CD4-positive, alpha-beta T cell treated with Interferon gamma for 1 hour (primary cell): Measurements from ENCODE around the gene ANK2.

Experiments used
- DNase-seq: peaks from one replicate; pipeline ENCODE4 v3.0.0-alpha.2; 2020

Gene ANK2

DNA sequence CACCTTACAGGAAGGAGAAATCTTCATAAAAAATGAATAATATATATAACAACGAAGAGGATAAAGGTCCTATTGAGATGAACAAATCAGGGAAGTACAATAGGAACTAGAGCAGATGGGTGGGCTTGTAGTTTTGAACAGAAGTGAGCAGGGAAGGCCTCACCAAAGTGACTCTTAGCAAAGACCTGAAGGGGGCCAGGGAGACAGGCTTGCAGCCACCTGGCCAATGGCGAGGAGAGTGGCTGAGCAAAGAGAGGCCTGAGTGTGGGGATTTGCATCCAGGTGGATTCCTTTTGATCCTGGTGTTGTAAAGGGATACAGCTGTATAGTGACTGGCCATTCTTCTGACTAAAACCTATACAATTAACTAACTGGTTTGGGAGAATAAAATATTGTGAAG, 358.0 kb downstream of the ANK2 start:
- no peak for DNase-seq

DNA sequence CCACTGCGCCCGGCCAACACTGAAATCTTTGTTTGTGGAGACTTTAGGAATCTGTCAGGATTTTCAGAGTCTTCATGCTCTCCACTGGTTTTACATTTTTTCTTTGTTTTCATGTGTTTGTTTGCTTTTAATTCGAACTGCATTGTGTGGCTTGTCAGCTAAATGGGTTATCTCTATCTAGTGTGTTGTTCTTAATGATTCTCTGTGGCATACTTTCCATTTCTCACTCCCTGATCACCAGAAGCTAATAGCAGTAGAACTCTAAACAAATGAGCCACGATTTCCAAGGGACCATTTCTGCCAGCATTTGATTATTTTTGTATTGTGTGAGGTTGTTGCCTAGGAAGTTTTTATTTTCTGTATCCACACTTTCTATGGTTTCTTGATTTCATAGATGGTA, 359.7 kb downstream of the ANK2 start:
- no peak for DNase-seq

DNA sequence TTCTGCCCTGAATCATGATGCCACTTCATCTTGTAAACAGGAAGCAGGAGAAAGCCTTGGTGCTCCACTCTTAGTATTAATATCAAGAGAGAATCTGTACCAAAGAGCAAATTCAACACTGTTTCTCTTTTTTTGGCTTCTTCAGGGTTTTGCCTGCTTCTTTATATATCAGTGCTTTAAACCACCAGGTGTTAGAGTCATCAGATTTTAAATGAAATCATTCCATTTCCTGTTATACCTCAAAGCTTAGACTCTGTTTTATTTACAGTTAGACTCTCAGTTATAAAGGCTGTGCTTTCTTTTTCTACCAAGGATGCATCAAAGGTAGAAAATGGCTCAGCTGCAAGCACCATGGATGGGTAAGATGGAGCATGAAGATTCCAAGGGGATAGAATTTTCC, 361.2 kb downstream of the ANK2 start:
- DNase-seq: no peak

DNA sequence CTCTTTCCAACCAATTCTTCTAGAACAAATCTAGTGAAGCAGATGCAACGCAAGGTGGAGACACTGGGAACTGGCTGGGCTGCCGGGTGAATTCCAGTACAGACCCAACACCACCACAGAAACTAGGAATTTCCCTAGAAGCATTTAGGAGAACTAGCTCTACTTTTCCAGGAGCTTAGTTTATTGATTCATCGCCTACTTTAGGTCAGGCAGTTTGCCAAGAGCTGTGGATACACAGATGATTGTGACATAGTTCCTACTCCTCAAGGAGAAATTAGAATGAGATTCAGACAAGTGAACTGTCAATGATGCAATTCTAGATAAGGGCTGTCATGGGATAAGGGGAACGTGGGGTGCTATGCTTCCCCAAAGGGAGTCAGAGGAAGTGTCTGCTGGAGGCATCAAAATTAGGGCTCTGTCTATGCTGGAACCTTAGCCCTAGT, 362.1 kb downstream of the ANK2 start:
- DNase-seq: no peak

DNA sequence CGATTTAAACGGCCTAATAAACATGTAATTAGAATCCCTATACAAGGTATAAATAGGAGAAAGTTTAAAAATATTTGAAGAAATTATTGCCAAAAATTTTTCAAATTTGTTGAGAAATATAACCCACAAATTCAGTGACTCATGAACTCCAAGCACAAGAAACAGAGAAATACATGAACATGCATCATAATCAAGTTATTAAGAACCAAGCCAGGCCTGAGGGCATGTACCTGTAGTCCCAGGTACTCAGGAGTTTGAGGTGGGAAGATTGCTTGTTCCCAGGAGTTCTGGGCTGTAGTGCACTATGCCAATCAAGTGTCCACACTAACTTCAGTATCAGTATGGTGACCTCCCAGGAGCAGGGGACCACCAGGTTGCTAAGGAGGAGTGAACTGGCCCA, 370.2 kb downstream of the ANK2 start:
- no peak for DNase-seq

DNA sequence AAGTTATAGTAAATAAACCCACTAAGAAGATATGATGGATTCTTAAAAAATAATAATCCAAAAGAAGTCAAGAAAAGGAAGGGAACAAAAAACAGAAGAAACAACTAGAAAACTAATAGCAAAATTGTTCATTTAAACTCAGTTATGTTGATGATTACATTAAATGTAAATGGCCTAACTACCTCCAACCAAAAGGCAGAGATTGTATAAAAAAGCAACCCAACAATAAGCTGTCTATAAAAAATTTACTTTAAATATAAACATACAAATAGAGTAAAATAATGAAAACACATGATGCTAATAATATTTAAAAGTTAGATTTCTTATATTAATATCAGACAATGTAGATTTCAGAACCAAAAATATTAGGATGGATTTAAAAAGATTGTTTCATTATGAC, 371.5 kb downstream of the ANK2 start:
- DNase-seq: no peak

DNA sequence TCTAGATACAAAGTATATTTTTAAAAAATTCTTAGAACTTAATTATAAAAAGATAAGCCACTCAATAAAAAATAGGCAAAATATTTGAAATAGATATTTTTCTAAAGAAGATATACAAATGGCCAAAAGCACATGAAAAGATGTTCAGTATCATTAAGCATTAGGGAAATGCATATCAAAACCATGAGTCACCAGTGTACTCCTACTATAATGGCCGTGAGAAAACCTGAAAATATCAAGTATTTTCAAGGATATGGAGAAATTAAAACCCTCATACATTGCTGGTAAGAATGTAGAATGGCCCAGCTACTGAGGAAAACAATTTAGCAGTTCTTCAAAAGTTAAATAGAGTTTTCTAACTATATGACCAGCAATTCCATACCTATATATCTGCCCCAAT, 374.2 kb downstream of the ANK2 start:
- DNase-seq: no peak

DNA sequence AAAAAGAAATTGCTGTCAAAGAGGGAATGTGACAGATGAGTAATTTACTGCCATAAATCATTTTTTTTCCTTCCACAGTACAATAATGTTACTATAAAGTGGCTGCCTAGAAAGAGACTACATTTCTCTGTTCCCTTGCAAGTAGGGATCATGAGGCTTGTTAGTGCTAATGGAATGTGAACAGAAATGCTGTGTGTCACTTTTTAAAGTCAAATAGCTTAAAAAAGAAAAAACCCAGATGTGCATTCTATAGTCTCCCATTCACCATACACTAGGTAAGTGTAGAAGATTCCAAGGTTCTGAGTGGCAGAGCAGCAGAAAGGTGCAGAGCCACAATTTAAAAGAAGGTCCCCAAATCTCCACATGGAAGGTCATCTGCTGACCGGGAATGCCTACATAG, 383.7 kb downstream of the ANK2 start:
- DNase-seq: no peak
